ENCODE measurements around the gene PRR20A.
"Not testable (repeated sequence)": the region's sequence is repeated elsewhere in the genome, so short reads cannot be mapped to it uniquely, and the experiment has no call there.

The PRR20A gene

GRCh38 chr13:57140235-57140968, at the start of gene PRR20A:
TSS of gene PRR20A (plus strand) at chr13:57140918. CDS start at chr13:57141305, 387 bp downstream.
- not testable (repeated sequence) for H3K4me3 Mint-ChIP-seq; H3K9me3 Mint-ChIP-seq; DNase-seq (ENCODE audit: low spot score in 2 of 2); H3K27me3 Mint-ChIP-seq; H3K27ac Mint-ChIP-seq; ATAC-seq (ENCODE audit: low read depth); H3K4me1 Mint-ChIP-seq; H3K36me3 Mint-ChIP-seq

DNA sequence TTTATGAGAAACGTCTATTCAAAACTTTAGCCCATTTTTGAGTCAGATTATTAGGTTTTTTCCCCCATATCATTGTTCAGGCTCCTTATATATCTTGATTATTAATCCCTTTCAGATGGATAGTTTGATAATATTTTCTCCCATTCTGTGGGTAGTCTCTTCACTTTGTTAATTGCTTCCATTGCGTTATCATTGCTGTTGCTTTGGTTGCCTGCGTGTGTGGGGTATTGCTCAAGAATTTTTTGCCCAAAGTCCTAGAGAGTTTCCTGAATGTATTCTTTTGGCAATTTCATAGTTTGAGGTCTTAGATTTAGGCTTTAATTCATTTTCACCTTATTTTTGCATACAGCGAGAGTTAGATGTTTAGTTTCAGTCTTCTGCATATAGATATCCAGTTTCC, 25.8 kb upstream of the PRR20A start:
- ATAC-seq (ENCODE audit: low read depth) (no peak), DNase-seq (ENCODE audit: low spot score in 2 of 2) (no peak)
- Mint-ChIP-seq H3K36me3 (no peaks in the 10 kb centered on the region), H3K27me3 (no peaks in the 10 kb centered on the region), H3K4me1 (no peaks in the 10 kb centered on the region), H3K4me3 (no peak overlapping the region), H3K27ac (no peak overlapping the region), H3K9me3 (peaks cover 7% of the 10 kb centered on the region)

DNA sequence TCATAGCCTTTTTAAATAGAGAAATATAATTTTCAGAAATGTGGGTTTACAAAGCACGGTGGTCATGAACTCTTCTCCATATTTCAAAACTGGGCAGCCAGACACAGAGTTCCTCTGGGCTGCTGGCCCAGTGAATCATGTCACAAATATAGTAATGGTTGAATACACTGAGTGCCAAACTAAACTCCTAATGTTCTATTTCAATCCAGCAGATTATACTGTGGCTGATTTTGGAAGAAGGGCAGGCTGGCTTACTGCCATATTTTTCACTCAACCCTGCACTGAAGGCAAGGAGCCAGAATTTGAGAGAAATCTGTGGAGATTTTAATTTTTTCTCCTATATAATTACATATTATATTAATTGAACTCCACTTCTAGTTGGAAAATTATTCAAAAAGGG, 17.0 kb upstream of the PRR20A start:
- Mint-ChIP-seq H3K4me3 (no peak overlapping the region), H3K36me3 (no peaks in the 10 kb centered on the region), H3K27me3 (no peaks in the 10 kb centered on the region), H3K4me1 (no peaks in the 10 kb centered on the region), H3K27ac (no peak overlapping the region), H3K9me3 (peaks cover 1% of the 10 kb centered on the region)
- ATAC-seq (ENCODE audit: low read depth) (no peak), DNase-seq (ENCODE audit: low spot score in 2 of 2) (no peak)

- no peak overlapping the region for H3K4me3 Mint-ChIP-seq
These were observed 11.8 kb upstream of the PRR20A start for GRCh38 chr13:57128909-57129308.

GRCh38 chr13:57136093-57136492, 4.6 kb upstream of the PRR20A start:
- no peaks in the 10 kb centered on the region for H3K36me3 Mint-ChIP-seq
- no peaks in the 10 kb centered on the region for H3K4me1 Mint-ChIP-seq
- no peak for DNase-seq (ENCODE audit: low spot score in 2 of 2)
- no peak overlapping the region for H3K27ac Mint-ChIP-seq
- H3K9me3 Mint-ChIP-seq: no peaks in the 10 kb centered on the region
- no peak for ATAC-seq (ENCODE audit: low read depth)
- H3K27me3 Mint-ChIP-seq: no peaks in the 10 kb centered on the region
- H3K4me3 Mint-ChIP-seq: no peak overlapping the region

More at GRCh38 chr13:57128909-57129308, 11.8 kb upstream of the PRR20A start:
- peaks cover 1% of the 10 kb centered on the region for H3K9me3 Mint-ChIP-seq
- H3K27ac Mint-ChIP-seq: no peak overlapping the region
- no peaks in the 10 kb centered on the region for H3K27me3 Mint-ChIP-seq
- ATAC-seq (ENCODE audit: low read depth): no peak
- DNase-seq (ENCODE audit: low spot score in 2 of 2): no peak
- H3K4me1 Mint-ChIP-seq: no peaks in the 10 kb centered on the region
- no peaks in the 10 kb centered on the region for H3K36me3 Mint-ChIP-seq

DNA sequence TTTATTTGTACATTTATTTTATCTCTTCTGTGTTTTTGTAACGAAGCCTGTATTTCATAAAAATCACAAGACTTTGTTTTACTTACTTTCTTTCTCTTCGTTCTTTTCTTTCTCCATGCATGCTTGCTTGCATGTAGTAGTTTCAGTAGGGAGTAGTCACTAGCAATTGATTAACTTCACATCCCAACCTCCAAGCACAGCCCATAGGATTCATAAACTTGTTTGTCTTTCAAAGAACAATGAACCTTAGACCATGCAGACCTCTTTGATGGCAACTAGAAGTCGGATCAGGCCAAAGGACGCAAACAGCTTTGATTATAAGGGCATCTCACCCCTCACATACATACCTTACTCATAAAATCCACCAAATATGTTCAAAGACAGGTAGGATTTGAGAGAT, 3.1 kb upstream of the PRR20A start:
- no peak overlapping the region for H3K4me3 Mint-ChIP-seq
- no peaks in the 10 kb centered on the region for H3K9me3 Mint-ChIP-seq
- H3K27me3 Mint-ChIP-seq: no peaks in the 10 kb centered on the region

DNA sequence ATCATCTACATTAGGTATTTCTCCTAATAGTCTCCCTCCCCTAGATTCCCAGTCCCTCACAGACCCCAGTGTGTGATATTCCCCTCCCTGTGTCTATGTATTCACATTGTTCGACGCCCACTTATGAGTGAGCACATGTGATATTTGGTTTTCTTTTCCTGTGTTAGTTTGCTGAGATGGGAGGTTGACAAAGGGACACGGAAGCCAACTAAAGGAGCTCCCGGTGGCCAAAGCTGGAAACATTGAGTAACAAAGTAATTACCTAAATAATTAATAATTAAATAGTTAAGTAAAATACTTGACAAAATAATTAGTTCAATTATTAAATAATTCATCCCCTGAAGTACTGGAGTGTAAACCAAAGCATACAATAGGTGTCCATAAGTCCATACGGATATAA, 1.7 kb upstream of the PRR20A start:
- Mint-ChIP-seq H3K4me3 (no peak overlapping the region), H3K27ac (no peak overlapping the region), H3K9me3 (no peaks in the 10 kb centered on the region), H3K36me3 (no peaks in the 10 kb centered on the region), H3K4me1 (no peaks in the 10 kb centered on the region), H3K27me3 (no peaks in the 10 kb centered on the region)
- DNase-seq (ENCODE audit: low spot score in 2 of 2) (no peak), ATAC-seq (ENCODE audit: low read depth) (no peak)

More for the DNA sequence above, 3.1 kb upstream of the PRR20A start:
- Mint-ChIP-seq H3K27ac (no peak overlapping the region), H3K4me1 (no peaks in the 10 kb centered on the region), H3K36me3 (no peaks in the 10 kb centered on the region)
- ATAC-seq (ENCODE audit: low read depth): no peak
- no peak for DNase-seq (ENCODE audit: low spot score in 2 of 2)

DNA sequence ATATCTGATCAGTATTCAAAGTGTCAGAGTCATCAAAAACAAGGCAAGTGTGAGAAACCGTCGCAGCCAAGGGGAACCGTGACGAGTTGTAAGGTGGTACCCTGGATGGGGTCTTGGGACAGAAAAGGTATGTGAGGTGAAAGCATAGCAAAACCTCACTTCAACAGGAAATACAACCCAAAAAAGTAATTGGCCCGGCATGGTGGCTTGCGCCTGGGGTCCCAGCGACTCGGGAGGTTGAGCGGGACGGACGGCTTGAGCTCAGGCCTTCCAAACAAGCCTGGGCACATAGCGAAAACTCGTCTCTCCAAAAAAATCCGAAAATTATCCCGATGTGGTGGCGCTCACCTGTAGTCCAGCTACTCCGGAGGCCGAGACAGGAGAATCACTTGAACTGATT, 937 bp upstream of the PRR20A start:
- not testable (repeated sequence) for DNase-seq (ENCODE audit: low spot score in 2 of 2); H3K4me1 Mint-ChIP-seq; H3K36me3 Mint-ChIP-seq; ATAC-seq (ENCODE audit: low read depth); H3K27ac Mint-ChIP-seq; H3K4me3 Mint-ChIP-seq; H3K27me3 Mint-ChIP-seq; H3K9me3 Mint-ChIP-seq

GRCh38 chr13:57147188-57147587, 6.5 kb downstream of the PRR20A start, which contains the start of gene PRR20B:
TSS of gene PRR20B (plus strand) at chr13:57147488. CDS start at chr13:57147875, 387 bp downstream.
- H3K27me3 Mint-ChIP-seq; H3K4me1 Mint-ChIP-seq; H3K27ac Mint-ChIP-seq; H3K9me3 Mint-ChIP-seq; H3K4me3 Mint-ChIP-seq; DNase-seq (ENCODE audit: low spot score in 2 of 2); ATAC-seq (ENCODE audit: low read depth); H3K36me3 Mint-ChIP-seq: not testable (repeated sequence)

DNA sequence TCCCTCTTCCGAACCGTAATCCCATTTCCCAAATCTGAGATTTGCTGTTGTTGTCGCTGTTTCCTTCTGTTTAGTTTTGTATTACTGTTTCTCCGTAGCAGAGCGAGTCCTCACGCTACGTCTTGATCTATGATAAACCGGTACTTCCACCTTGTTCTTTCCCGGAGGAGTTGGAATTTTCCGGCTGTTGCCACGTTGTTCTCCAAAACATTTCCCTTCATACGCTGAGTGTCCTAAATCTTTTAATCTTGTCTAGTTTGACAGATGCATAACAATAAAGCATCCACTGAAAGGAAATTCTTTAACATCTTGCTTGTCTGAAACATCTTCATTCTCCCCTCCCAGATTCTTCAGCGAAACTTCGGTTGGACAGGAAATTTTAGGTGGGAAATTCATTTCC, 7.4 kb downstream of the PRR20A start:
- H3K27me3 Mint-ChIP-seq; H3K9me3 Mint-ChIP-seq; H3K27ac Mint-ChIP-seq; DNase-seq (ENCODE audit: low spot score in 2 of 2); ATAC-seq (ENCODE audit: low read depth); H3K36me3 Mint-ChIP-seq; H3K4me3 Mint-ChIP-seq; H3K4me1 Mint-ChIP-seq: not testable (repeated sequence)

GRCh38 chr13:57153761-57154160, 13.0 kb downstream of the PRR20A start, which contains the start of gene PRR20C:
TSS of gene PRR20C (plus strand) at chr13:57154061. CDS start at chr13:57154448, 387 bp downstream.
- H3K9me3 Mint-ChIP-seq; H3K36me3 Mint-ChIP-seq; ATAC-seq (ENCODE audit: low read depth); H3K27me3 Mint-ChIP-seq; DNase-seq (ENCODE audit: low spot score in 2 of 2); H3K4me3 Mint-ChIP-seq; H3K27ac Mint-ChIP-seq; H3K4me1 Mint-ChIP-seq: not testable (repeated sequence)

- not testable (repeated sequence) for ATAC-seq (ENCODE audit: low read depth); H3K9me3 Mint-ChIP-seq; H3K27ac Mint-ChIP-seq; DNase-seq (ENCODE audit: low spot score in 2 of 2); H3K4me3 Mint-ChIP-seq; H3K27me3 Mint-ChIP-seq; H3K36me3 Mint-ChIP-seq; H3K4me1 Mint-ChIP-seq
These were observed 19.6 kb downstream of the PRR20A start, which contains the start of gene PRR20D for GRCh38 chr13:57160332-57160731. TSS of gene PRR20D (plus strand) at chr13:57160632. CDS start at chr13:57161019, 387 bp downstream.

GRCh38 chr13:57166897-57167296, 26.2 kb downstream of the PRR20A start, which contains the start of gene PRR20E:
TSS of gene PRR20E (plus strand) at chr13:57167197. CDS start at chr13:57167584, 387 bp downstream.
- H3K9me3 Mint-ChIP-seq; H3K4me3 Mint-ChIP-seq; H3K4me1 Mint-ChIP-seq; H3K27ac Mint-ChIP-seq; H3K27me3 Mint-ChIP-seq; DNase-seq (ENCODE audit: low spot score in 2 of 2); H3K36me3 Mint-ChIP-seq; ATAC-seq (ENCODE audit: low read depth): not testable (repeated sequence)

GRCh38 chr13:57191667-57192066, 50.9 kb downstream of the PRR20A start:
- no peaks in the 10 kb centered on the region for H3K27me3 Mint-ChIP-seq
- H3K27ac Mint-ChIP-seq: no peak overlapping the region
- no peaks in the 10 kb centered on the region for H3K4me1 Mint-ChIP-seq
- no peaks in the 10 kb centered on the region for H3K36me3 Mint-ChIP-seq
- ATAC-seq (ENCODE audit: low read depth) (no peak), DNase-seq (ENCODE audit: low spot score in 2 of 2) (no peak)
- no peaks in the 10 kb centered on the region for H3K9me3 Mint-ChIP-seq
- no peak overlapping the region for H3K4me3 Mint-ChIP-seq

Measured in memory B cell (primary cell).